PFSK-1 (cell line): Measurements from ENCODE around the gene MRPL19.

Experiments used
- POLR2AphosphoS5 ChIP-seq: IDR thresholded peaks from 2 replicates; pipeline ENCODE4 v1.6.1; 2012; ENCODE audit warnings: low read depth, mild to moderate bottlenecking, control low read depth, low read length, moderate library complexity
- SIN3A ChIP-seq: IDR thresholded peaks from 2 replicates; pipeline ENCODE4 v1.6.1; 2012; ENCODE audit warnings: mild to moderate bottlenecking, low read length, moderate library complexity, borderline replicate concordance; ENCODE audit not compliant: insufficient read depth
- TAF1 ChIP-seq: IDR thresholded peaks from 2 replicates; pipeline ENCODE4 v1.6.1; 2012; ENCODE audit warnings: low read length, control low read depth, borderline replicate concordance; ENCODE audit not compliant: insufficient read depth
- TF ChIP-seq, protein P1 (sequence below), 2 experiments: IDR thresholded peaks; 2 replicates each; pipeline versions ENCODE4 v1.6.1 to v1.8.0; 2011 to 2012; ENCODE audit warnings: low read depth in 2 of 2, low read length in 2 of 2, control low read depth in 1 of 2, inconsistent platforms in 1 of 2, mild to moderate bottlenecking in 1 of 2, moderate library complexity in 1 of 2; ENCODE audit not compliant: insufficient read depth in 1 of 2

DNA sequence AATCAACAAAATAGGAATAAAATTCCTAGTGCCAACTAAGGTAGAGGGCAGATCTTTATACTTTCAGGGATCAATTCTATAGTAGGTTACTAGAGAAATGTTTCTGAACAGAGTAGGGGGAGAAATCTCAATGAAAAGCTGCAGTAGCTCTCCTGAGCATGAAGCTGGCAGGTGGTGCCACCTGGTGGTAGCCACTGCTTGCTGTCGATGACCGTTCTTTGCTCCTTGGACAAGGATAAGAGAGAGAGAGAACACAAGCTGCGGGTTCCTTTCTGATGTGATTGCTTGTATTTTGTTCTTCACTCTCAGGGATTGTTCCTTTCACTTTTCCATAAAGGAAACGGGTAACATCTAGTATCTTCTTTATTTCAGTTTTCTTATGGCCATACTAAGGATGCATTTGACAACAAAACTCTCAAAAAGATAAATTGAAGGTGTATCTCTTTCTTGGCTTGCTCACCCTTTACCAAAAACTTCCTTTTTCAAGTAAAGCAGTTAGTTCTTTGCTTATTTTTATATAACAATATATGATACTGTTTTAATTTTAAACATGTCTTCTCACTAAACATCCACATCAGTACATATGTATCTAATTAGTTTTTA is 18.6 kb upstream of the MRPL19 start:
- TF ChIP-seq POLR2AphosphoS5, result no peak
- TF ChIP-seq SIN3A, result no peak
- TF ChIP-seq TAF1, result no peak
- TF ChIP-seq, protein P1, sequence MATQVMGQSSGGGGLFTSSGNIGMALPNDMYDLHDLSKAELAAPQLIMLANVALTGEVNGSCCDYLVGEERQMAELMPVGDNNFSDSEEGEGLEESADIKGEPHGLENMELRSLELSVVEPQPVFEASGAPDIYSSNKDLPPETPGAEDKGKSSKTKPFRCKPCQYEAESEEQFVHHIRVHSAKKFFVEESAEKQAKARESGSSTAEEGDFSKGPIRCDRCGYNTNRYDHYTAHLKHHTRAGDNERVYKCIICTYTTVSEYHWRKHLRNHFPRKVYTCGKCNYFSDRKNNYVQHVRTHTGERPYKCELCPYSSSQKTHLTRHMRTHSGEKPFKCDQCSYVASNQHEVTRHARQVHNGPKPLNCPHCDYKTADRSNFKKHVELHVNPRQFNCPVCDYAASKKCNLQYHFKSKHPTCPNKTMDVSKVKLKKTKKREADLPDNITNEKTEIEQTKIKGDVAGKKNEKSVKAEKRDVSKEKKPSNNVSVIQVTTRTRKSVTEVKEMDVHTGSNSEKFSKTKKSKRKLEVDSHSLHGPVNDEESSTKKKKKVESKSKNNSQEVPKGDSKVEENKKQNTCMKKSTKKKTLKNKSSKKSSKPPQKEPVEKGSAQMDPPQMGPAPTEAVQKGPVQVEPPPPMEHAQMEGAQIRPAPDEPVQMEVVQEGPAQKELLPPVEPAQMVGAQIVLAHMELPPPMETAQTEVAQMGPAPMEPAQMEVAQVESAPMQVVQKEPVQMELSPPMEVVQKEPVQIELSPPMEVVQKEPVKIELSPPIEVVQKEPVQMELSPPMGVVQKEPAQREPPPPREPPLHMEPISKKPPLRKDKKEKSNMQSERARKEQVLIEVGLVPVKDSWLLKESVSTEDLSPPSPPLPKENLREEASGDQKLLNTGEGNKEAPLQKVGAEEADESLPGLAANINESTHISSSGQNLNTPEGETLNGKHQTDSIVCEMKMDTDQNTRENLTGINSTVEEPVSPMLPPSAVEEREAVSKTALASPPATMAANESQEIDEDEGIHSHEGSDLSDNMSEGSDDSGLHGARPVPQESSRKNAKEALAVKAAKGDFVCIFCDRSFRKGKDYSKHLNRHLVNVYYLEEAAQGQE (IDR thresholded peaks at IDR 0.05; ENCODE audit: insufficient read depth in 1 of 2, low read depth in 2 of 2, low read length in 2 of 2), result no peak
